ENCODE results near the gene DLX6.

GRCh38 chr7:96992192-96993005 is 13.0 kb upstream of the DLX6 start:
- no peak for TF ChIP-seq CTCF (IDR thresholded peaks at IDR 0.05)
- no peak for TF ChIP-seq POLR2A (IDR thresholded peaks at IDR 0.05)
